WTC11 (cell line): ENCODE data around the gene KLK1.

Experiments used
- NFE2L1 ChIP-seq: sonication (generic); formaldehyde crosslinking; IDR thresholded peaks from 2 replicates; pipeline ENCODE4 v1.8.1; 2023; ENCODE audit warnings: missing genetic modification reagents
- NR1H2 ChIP-seq: sonication (generic); formaldehyde crosslinking; IDR thresholded peaks from 2 replicates; pipeline ENCODE4 v1.9.0; 2021; ENCODE audit warnings: mild to moderate bottlenecking, moderate library complexity, missing genetic modification reagents
- TF ChIP-seq, protein P1 (sequence below): fragments of 200-600 bp; IDR thresholded peaks from 2 replicates; pipeline ENCODE4 v1.8.0; 2022; ENCODE audit warnings: antibody characterized with exemption

DNA sequence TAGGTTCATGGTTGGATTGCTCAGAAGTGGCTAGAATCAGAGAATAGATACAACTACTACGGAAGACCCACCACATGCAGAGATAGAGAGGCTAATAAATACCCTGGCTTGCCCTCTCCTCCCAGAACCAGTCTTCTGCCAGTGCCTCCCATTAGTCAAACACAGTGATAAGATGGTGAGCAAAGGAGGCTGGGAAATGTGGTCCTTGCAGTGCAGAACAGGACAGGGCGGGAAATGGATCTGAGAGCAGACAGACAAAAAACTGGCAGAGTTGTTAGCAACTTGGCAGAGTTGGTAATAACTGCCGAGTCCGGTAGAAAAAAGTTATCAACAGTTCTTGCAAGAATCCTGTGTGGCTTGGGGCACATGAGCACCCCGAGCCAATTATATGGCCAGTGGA, 8.7 kb downstream of the KLK1 start:
- TF ChIP-seq NFE2L1: no peak
- TF ChIP-seq, protein P1, sequence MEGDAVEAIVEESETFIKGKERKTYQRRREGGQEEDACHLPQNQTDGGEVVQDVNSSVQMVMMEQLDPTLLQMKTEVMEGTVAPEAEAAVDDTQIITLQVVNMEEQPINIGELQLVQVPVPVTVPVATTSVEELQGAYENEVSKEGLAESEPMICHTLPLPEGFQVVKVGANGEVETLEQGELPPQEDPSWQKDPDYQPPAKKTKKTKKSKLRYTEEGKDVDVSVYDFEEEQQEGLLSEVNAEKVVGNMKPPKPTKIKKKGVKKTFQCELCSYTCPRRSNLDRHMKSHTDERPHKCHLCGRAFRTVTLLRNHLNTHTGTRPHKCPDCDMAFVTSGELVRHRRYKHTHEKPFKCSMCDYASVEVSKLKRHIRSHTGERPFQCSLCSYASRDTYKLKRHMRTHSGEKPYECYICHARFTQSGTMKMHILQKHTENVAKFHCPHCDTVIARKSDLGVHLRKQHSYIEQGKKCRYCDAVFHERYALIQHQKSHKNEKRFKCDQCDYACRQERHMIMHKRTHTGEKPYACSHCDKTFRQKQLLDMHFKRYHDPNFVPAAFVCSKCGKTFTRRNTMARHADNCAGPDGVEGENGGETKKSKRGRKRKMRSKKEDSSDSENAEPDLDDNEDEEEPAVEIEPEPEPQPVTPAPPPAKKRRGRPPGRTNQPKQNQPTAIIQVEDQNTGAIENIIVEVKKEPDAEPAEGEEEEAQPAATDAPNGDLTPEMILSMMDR: no peak
- no peak for TF ChIP-seq NR1H2 (CRISPR knock-in tag)
